ENCODE data around the gene MRPL22. TPM values are rescaled to one million over a fixed set of nuclear protein-coding genes. Genes with fewer than 3 reads are reported as not detected.
A peak's percentile ranks its signal among the peaks of the same experiment; 100 is the strongest.

Gene MRPL22
- total RNA-seq: 10 to 100 TPM; 30.5 to 38.0 (median 30.9) TPM
- total RNA-seq (2013): 19.5 TPM

GRCh38 chr5:154940772-154941620, at the start of gene MRPL22:
Gene MRPL22 (plus strand): TSS chr5:154941073. CDS start chr5:154941111, 38 bp downstream.
- 2% methylated on average over 40 of the region's 40 CpGs for WGBS (ENCODE audit: insufficient coverage)
- Mint-ChIP-seq H3K9me3 (no peaks in the 10 kb centered on the region), H3K27me3 (ENCODE audit: low read depth in 2 of 2) (no peaks in the 10 kb centered on the region), H3K4me3 (peak within 1 kb of the TSS; percentile 99), H3K27ac (peak within 1 kb of the TSS; percentile 97 to 99), H3K36me3 (no peaks in the 10 kb centered on the region), H3K4me1 (peaks cover 30 to 40% of the 10 kb centered on the region in 2 donors)
- ATAC-seq: peak; percentile 66 to 84 (median 69)
- DNase-seq: peak; percentile 92 to 98
- peaks cover under 1% of the 10 kb centered on the region for H3K36me3 ChIP-seq (ENCODE audit: control insufficient read depth, insufficient read depth, low read length)
- peak within 1 kb of the TSS; percentile 82 for H3K27ac ChIP-seq (ENCODE audit: low read length)
- no peaks in the 10 kb centered on the region for H3K9me3 ChIP-seq (ENCODE audit: control insufficient read depth, insufficient read depth, low read length)
- peak within 1 kb of the TSS; percentile 67 for H3K4me3 ChIP-seq (ENCODE audit: low read length)
- peaks cover 23% of the 10 kb centered on the region for H3K4me1 ChIP-seq (ENCODE audit: control insufficient read depth, insufficient read depth, low read length)
- intact Hi-C loops (cut with micrococcal nuclease): loop anchor here (2.0 to 5.0 kb wide), 2 partner anchors 82 to 494 kb away; partner anchors contain the start of genes CNOT8 and SAP30L
- no peaks in the 10 kb centered on the region for H3K27me3 ChIP-seq (ENCODE audit: control insufficient read depth, insufficient read depth, low read length)
- TF ChIP-seq CTCF (IDR thresholded peaks at IDR 0.05): no peak

GRCh38 chr5:154892369-154892771, 48.5 kb upstream of the MRPL22 start:
- Mint-ChIP-seq H3K27ac (no peak overlapping the region), H3K4me1 (no peaks in the 10 kb centered on the region), H3K36me3 (peaks cover 35% of the 10 kb centered on the region), H3K4me3 (no peak overlapping the region), H3K9me3 (no peaks in the 10 kb centered on the region), H3K27me3 (ENCODE audit: low read depth in 2 of 2) (no peaks in the 10 kb centered on the region)
- no peaks in the 10 kb centered on the region for H3K9me3 ChIP-seq (ENCODE audit: control insufficient read depth, insufficient read depth, low read length)
- no peaks in the 10 kb centered on the region for H3K27me3 ChIP-seq (ENCODE audit: control insufficient read depth, insufficient read depth, low read length)
- no peaks in the 10 kb centered on the region for H3K4me1 ChIP-seq (ENCODE audit: control insufficient read depth, insufficient read depth, low read length)
- peaks cover 63% of the 10 kb centered on the region for H3K36me3 ChIP-seq (ENCODE audit: control insufficient read depth, insufficient read depth, low read length)
- WGBS (ENCODE audit: insufficient coverage): 88% methylated on average over 13 of the region's 13 CpGs
- no peak overlapping the region for H3K4me3 ChIP-seq (ENCODE audit: low read length)
- no peak overlapping the region for H3K27ac ChIP-seq (ENCODE audit: low read length)
- ATAC-seq (no peak), DNase-seq (no peak)
- no peak for TF ChIP-seq CTCF (IDR thresholded peaks at IDR 0.05)
- intact Hi-C loops (cut with micrococcal nuclease): no loop called here

GRCh38 chr5:154893381-154893780, 47.5 kb upstream of the MRPL22 start:
- no peaks in the 10 kb centered on the region for H3K4me1 ChIP-seq (ENCODE audit: control insufficient read depth, insufficient read depth, low read length)
- H3K27ac ChIP-seq (ENCODE audit: low read length): no peak overlapping the region
- intact Hi-C loops (cut with micrococcal nuclease): no loop called here
- peaks cover 25% of the 10 kb centered on the region for H3K36me3 Mint-ChIP-seq
- no peak for TF ChIP-seq CTCF (IDR thresholded peaks at IDR 0.05)
- ATAC-seq (no peak), DNase-seq (no peak)
- H3K4me3 ChIP-seq (ENCODE audit: low read length): no peak overlapping the region
- no peaks in the 10 kb centered on the region for H3K9me3 Mint-ChIP-seq
- H3K4me3 Mint-ChIP-seq: no peak overlapping the region
- 96% methylated on average over 3 of the region's 5 CpGs for WGBS (ENCODE audit: insufficient coverage)
- peaks cover 60% of the 10 kb centered on the region for H3K36me3 ChIP-seq (ENCODE audit: control insufficient read depth, insufficient read depth, low read length)
- no peaks in the 10 kb centered on the region for H3K27me3 ChIP-seq (ENCODE audit: control insufficient read depth, insufficient read depth, low read length)
- no peaks in the 10 kb centered on the region for H3K9me3 ChIP-seq (ENCODE audit: control insufficient read depth, insufficient read depth, low read length)
- H3K4me1 Mint-ChIP-seq: no peaks in the 10 kb centered on the region
- no peaks in the 10 kb centered on the region for H3K27me3 Mint-ChIP-seq (ENCODE audit: low read depth in 2 of 2)
- no peak overlapping the region for H3K27ac Mint-ChIP-seq

All from natural killer cell (primary cell).